GM19099 (cell line): ENCODE results near the gene GIN1.

Experiments
- POLR2A ChIP-seq: IDR thresholded peaks from 3 replicates; pipeline ENCODE4 v1.6.1; 2011; ENCODE audit warnings: low read depth; ENCODE audit not compliant: insufficient read length; ENCODE audit errors: extremely low read depth

GIN1 gene, protein sequence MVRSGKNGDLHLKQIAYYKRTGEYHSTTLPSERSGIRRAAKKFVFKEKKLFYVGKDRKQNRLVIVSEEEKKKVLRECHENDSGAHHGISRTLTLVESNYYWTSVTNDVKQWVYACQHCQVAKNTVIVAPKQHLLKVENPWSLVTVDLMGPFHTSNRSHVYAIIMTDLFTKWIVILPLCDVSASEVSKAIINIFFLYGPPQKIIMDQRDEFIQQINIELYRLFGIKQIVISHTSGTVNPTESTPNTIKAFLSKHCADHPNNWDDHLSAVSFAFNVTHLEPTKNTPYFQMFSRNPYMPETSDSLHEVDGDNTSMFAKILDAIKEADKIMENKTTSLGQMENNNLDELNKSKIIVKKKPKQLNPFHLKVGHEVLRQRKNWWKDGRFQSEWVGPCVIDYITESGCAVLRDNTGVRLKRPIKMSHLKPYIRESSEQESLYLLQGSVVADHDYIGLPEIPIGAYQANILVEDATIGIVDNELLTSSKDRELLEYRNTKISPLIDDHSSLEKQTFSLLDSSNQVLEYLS

DNA sequence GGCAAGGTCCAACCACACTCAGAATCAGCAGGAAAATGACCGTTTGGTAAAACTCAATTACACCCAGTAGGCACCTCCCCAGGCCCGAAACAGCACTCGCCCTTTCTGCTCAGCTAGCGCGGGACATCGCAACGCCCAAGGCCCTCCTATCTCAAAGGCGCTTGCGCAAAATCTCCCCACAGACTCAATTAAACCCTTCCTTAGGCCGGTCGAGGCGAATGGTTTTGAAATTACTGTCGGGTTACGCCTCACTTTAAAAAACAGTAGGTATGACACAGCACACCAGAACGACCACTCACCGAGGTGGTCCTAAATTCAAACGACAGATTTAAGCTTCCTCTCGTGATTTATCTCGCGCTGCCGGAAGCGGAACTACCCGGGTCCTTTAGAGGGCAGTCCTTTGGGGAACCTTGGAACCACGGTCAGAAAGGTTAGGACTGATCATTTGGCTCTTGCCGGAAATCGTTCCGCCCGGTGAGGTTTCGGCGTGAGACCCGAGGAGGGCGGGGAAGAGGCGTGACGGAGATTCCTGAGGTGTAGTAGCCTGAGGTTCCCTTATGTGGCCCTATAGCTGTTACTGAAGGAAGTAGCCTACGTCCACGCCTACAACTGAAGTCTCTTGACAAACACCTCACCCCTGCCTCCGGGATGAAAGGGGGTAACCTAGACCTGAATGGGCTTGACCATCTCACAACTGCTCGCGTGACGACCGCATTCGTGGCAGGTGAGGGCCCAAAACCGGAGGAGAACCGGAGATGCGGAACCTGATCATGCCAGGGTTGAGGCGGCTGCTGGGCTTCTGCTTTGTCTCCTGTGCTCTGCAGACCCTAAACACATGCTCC is at the start of gene GIN1, which contains the start of gene PPIP5K2:
Gene GIN1, minus strand, starts transcription at position 374 of the 842 bp plus-strand sequence. CDS start 11,431 bp downstream, outside the sequence.
Gene PPIP5K2, plus strand, starts transcription at position 537 of the 842 bp plus-strand sequence. CDS start 9,289 bp downstream, outside the sequence.
- peak; percentile 79 for TF ChIP-seq POLR2A

DNA sequence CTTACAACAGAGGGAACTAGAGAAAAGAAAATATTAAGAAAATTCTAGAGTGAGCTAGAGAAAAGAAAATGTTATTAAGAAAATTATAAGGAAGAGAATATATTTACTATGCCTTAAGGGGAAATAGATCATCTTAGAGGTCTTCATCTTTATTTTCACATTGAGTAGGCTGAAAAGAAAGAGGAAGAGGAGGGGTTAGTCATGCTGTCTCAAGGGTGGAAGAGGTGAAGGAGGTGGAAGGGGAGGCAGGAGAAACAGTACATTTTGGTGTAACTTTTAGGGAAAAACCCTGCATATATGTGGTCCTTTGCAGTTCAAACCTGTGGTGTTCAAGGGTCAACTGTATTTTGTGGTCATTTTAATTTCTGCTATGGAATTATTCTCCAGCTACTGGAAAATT is 46.8 kb upstream of the GIN1 start:
- TF ChIP-seq POLR2A = no peak

DNA sequence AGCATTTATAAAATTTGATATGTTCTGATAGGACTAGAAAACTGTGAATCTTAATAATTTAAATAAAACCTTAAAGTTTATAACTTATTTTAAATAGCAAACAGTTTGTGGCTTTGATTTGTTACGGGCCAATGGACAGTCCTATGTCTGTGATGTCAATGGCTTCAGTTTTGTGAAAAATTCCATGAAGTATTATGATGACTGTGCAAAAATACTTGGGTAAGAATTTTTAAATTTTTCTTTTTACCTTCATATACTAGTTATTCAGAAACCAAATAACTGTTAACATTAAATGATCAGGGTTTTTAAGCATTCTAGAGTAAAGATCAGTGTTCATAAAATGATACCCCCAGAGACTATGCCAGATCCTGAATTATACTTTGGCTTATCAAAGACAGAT is 31.2 kb upstream of the GIN1 start:
- TF ChIP-seq POLR2A = no peak

DNA sequence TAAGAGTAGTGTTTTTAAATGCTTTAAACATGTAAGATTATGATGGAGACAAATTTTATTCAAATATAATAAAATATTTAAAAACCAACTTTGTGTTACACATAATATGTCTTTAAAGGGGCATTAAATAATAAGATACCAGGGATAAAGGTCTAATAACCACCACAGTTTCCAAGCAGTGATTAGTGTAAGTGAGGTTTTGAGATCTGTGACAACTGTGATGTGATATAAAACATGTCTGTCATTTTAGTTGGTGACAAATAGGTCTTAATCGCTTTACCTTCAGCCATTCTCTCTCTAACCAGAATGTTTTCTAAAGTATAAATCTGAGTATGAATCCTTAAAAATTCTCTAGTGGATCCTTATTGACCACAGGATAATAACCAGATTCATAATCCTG is 28.3 kb upstream of the GIN1 start:
- no peak for TF ChIP-seq POLR2A

DNA sequence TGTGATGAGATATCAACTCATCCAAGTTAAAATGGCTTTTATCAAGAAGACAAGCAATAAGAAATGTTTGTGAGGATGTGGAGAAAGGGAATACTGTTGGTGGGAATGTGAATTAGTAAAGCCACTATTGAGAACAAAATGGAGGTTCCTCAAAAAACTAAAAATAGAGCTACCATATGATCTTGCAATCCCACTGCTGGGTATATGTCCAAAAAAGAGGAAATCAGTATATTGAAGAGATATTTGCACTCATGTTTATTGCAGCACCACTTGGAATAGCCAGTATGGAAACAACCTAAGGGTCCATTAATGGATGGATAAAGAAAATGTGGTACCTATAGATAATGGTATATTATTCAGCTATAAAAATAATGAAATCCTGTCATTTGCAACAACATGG is 25.3 kb upstream of the GIN1 start:
- TF ChIP-seq POLR2A = no peak

DNA sequence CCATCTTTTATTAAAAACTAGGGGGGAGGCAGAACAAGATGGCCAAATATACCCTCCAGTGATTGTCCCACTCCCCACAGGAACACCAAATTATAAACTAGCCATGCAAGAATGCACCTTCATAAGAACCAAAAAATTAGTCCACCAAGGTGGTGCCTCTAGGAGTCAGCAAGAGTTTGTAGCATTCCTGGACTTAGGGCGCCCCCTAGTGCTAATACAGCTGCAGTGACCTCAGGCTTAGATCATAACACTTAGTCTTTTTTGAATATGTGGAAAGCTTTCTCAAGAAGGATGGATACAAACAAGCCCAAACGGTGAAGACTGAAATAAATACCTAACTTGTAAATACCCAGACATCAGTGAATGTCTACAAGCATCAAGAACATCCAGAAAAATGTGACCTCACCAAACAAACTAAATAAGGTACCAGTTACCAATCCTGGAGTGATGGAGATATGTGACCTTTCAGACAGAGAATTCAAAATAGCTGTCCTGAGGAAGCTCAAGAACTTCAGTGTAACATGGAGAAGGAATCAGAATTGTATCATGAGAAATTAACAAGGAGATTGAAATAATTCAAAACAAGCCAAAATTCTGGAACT is 19.4 kb upstream of the GIN1 start:
- TF ChIP-seq POLR2A = no peak

DNA sequence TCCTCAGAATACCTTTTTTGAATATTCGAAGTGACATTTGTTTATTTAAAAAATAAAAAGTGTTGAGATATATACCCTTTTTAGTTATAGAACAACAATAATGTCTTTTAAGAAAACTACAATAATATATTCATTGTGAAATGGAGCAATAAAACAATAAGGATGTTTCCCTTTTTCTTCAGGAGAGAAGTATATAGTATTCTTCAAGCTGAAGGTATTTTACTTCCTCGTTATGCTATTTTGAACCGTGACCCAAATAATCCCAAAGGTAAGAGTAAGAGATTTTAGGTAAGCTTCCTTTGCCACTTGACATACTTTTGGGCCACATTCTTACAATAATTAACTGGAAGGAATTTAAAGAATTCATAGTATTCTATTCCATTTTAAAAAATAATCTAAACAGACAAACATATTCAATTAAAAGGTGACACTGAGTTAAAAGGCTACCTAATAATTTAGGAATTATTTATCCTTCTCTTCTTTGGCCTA is 18.3 kb upstream of the GIN1 start:
- no peak for TF ChIP-seq POLR2A

DNA sequence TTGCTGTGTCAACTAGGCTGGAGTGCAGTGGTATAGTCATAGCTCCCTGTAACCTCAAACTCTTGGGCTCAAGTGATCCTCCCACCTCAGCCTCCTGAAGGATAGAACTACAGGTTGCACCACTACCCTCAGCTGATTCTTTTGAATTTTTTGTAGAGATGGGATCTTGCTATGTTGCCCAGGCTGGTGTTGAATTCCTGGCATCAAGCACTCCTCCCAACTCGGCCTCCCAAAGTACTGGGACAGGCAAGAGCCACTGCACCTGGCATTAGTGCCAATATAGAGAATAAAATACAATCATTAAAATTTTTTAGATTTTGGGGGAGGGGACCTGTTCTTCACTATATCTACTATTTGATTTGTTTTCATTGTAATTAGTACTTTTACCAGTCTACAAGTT is 15.5 kb upstream of the GIN1 start:
- TF ChIP-seq POLR2A = no peak

DNA sequence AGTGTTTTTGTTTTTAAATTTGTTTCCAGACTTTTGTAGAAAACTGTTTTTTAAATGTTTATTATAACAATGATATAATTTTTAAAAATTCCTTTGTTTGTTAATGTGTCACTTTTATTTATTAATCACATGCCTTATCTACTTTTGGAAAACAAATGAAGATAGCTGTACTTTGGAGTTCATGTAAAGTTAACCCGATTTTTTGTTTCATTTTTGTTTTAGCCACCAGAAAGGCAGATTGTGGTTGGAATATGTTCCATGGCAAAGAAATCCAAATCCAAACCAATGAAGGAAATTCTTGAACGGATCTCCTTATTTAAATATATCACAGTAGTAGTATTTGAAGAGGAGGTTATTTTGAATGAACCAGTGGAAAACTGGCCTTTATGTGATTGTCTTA is 13.3 kb upstream of the GIN1 start:
- no peak for TF ChIP-seq POLR2A

DNA sequence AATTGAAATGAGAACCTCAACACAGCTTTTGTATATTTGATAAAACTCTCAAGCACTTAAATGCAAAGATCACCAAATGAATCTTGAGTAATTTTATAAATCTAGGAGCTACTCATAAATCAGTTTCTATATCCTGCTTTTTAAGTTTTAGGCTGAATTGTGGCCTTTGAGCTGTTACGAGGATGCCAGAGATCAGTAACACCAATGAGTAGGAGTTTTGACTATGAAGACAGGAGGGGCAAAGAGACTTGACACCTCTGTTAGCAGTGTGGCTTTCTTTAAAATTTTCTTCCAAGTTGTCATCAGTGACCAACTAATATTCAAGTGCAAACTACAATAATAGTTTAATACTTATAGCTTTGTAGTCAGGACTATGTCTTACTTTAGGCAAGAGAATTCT is 12.7 kb upstream of the GIN1 start:
- TF ChIP-seq POLR2A = no peak

DNA sequence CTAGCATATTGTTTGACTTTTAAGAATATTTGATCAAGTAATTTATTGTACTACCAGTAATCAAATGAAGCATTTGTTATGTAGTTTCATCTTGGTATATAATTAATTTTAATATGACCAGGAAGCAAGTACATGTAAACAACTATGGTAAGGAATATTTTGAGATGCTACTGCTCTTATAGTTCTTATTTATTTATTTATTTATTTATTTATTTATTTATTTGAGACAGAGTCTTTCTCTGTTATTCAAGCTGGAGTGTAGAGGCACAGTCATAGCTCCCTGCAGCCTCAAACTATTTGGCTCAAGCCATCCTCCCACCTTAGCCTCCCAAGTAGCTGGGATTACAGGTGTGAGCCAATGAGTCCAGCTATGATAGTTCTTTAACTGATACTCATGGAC is 8.3 kb upstream of the GIN1 start:
- no peak for TF ChIP-seq POLR2A

DNA sequence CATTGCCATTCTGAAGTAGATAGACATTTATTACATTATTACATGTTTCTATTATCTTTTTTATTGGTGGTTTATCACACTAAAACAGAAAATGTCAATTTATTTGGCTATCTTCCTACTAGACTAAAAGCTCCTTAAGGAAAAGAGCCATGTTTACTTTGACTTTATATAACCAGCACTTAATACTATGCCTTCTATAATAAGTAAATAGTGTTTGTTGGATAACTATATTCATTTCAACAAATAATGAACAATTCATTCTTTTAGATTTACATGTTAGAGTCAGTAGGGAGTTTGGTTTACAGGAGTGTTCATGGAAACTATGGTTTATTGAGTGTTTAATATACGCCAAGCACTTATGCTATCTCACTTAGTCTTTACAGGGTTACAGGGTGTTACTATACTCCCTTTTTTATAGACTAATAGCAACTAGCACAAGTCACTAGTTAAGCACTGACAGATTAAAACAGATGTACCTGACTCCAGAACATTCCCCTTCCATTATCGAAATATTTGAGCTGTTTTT is 7.4 kb upstream of the GIN1 start:
- TF ChIP-seq POLR2A = no peak

DNA sequence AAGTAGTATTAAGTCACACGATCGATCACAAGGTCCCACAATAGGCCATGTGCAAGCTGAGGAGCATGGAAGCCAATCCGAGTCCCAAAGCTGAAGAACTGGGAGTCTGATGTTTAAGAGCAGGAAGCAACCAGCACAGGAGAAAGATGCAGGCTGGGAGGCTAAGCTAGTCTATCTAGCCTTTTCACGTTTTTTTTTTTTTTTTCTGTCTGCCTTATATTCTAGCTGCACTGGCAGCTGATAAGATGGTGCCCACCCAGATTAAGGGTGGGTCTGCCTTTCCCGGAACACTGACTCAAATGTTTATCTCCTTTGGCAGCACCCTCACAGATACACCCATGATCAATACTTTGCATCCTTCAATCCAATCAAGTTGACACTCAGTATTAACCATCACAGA is 6.6 kb upstream of the GIN1 start:
- TF ChIP-seq POLR2A = no peak

DNA sequence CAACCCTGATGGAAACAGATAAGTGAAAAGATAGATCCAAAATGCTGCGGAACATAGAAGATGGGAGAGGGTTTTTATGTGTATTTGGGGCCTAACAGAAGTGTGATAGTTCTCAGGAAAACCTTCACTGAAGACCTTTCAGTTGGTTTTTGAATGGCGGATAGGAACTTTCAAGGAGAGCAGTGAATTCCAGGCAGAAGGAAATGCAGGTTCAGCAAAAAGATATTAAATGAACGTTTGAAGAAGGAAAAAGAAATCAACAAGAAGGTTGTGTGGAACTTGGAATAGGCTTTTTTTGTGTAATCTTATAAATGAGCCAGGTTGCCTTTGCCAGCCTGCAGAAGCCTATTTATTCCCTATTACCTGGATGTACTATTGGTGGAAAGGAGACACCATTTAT is 2.3 kb upstream of the GIN1 start:
- TF ChIP-seq POLR2A = no peak

DNA sequence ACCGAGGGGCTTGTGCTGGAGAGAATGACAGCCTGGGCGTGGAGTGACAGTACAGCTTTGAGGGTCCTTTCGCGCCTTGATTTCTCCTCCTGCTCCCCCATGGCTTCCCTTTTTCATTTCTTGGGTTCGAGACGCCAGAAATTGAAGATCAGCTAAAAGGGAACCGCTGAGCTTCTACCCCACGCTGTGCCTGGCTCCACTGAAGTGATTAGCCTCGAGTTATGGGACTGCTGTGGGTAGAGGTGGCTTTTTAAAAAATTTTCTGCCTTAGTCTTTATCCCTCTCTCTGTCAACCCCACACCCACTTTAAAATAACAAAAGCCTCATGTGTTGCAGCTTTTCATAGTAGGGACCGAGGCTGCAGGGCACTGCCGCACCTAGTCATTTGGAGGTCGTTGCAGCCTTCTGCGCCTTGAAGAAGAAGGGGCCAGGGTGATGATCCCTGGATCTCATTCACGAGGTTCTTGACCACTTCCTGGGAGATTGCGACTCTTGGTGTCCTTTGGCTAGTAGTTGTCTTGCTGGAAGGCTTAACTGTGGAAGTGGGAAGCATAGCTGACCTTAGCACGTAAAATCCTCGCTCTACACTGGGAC is 766 bp upstream of the GIN1 start:
- TF ChIP-seq POLR2A = no peak

DNA sequence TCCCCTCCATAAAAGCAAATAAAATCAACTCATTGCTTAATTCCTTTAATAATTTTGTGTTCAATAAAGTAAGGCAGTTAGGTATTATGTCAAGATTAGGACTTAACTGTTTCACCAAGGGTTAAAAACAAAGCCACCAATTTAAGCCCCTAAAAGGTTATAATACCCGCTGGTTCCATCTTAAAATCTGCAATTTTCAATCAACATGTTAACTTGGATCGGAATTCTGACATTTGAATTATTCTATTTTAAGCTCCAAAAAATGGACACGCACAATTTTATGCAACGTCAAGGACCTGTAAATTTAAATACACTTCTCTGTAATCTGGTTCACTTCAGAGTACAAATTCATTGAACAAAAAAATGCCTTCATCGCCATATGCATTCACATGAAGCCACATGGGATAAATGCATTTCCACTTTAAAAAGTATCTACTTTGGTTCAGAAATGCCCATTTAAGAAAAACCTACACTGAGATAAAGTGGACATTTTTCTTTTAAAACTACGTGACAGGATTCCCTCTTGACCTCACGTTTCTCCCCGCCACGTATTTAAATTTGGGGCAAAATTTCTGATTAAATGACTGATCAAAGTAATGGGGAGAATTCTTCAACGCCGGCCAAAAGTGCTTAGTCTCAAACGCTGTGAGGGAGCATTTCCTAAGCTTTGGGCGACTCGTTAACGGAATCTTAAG is 721 bp downstream of the GIN1 start:
- TF ChIP-seq POLR2A = no peak
